ENCODE results near the gene SDE2. TPM values are rescaled to one million over a fixed set of nuclear protein-coding genes. Genes with fewer than 3 reads are reported as not detected.
"Not testable (repeated sequence)": the region's sequence is repeated elsewhere in the genome, so short reads cannot be mapped to it uniquely, and the experiment has no call there.

Gene SDE2
- total RNA-seq, 1 donor from 2014 or later: 28.4 TPM

- intact Hi-C loops (cut with micrococcal nuclease): no loop called here
Observed at GRCh38 chr1:226027538-226028217, 28.5 kb upstream of the SDE2 start.

GRCh38 chr1:226026833-226027232 is 27.7 kb upstream of the SDE2 start:
- Mint-ChIP-seq H3K27ac (no peak overlapping the region), H3K36me3 (ENCODE audit: low read depth) (no peaks in the 10 kb centered on the region), H3K27me3 (ENCODE audit: insufficient read depth) (peaks cover 7% of the 10 kb centered on the region), H3K4me1 (ENCODE audit: low read depth) (peaks cover 11% of the 10 kb centered on the region), H3K9me3 (no peaks in the 10 kb centered on the region), H3K4me3 (no peak overlapping the region)
- intact Hi-C loops (cut with micrococcal nuclease): no loop called here
- no peak for DNase-seq (ENCODE audit: low spot score)

More at GRCh38 chr1:226027538-226028217, 28.5 kb upstream of the SDE2 start:
- no peak for DNase-seq (ENCODE audit: low spot score)
- Mint-ChIP-seq H3K27me3 (ENCODE audit: insufficient read depth) (peaks cover 8% of the 10 kb centered on the region), H3K4me1 (ENCODE audit: low read depth) (peaks cover 11% of the 10 kb centered on the region), H3K9me3 (no peaks in the 10 kb centered on the region), H3K36me3 (ENCODE audit: low read depth) (no peaks in the 10 kb centered on the region), H3K27ac (no peak overlapping the region), H3K4me3 (no peak overlapping the region)

- H3K36me3 Mint-ChIP-seq (ENCODE audit: low read depth): no peaks in the 10 kb centered on the region
- DNase-seq (ENCODE audit: low spot score): no peak
- no peaks in the 10 kb centered on the region for H3K9me3 Mint-ChIP-seq
- no peak overlapping the region for H3K4me3 Mint-ChIP-seq
- intact Hi-C loops (cut with micrococcal nuclease): no loop called here
- no peak overlapping the region for H3K27ac Mint-ChIP-seq
- peaks cover 7% of the 10 kb centered on the region for H3K27me3 Mint-ChIP-seq (ENCODE audit: insufficient read depth)
- H3K4me1 Mint-ChIP-seq (ENCODE audit: low read depth): peaks cover 8% of the 10 kb centered on the region
Observed at GRCh38 chr1:226023735-226024134, 24.6 kb upstream of the SDE2 start.

- Mint-ChIP-seq H3K27me3 (ENCODE audit: insufficient read depth) (peaks cover 3% of the 10 kb centered on the region), H3K36me3 (ENCODE audit: low read depth) (no peaks in the 10 kb centered on the region), H3K27ac (no peak overlapping the region), H3K9me3 (no peaks in the 10 kb centered on the region), H3K4me3 (no peak overlapping the region), H3K4me1 (ENCODE audit: low read depth) (peaks cover 4% of the 10 kb centered on the region)
- intact Hi-C loops (cut with micrococcal nuclease): no loop called here
- no peak for DNase-seq (ENCODE audit: low spot score)
Observed at GRCh38 chr1:226021801-226022200, 22.7 kb upstream of the SDE2 start.

- H3K9me3 Mint-ChIP-seq: no peaks in the 10 kb centered on the region
- H3K4me1 Mint-ChIP-seq (ENCODE audit: low read depth): peaks cover under 1% of the 10 kb centered on the region
- no peak overlapping the region for H3K4me3 Mint-ChIP-seq
Observed at GRCh38 chr1:226021401-226021800, 22.3 kb upstream of the SDE2 start.

GRCh38 chr1:226019572-226019971 is 20.4 kb upstream of the SDE2 start:
- no peaks in the 10 kb centered on the region for H3K36me3 Mint-ChIP-seq (ENCODE audit: low read depth)
- H3K4me1 Mint-ChIP-seq (ENCODE audit: low read depth): no peaks in the 10 kb centered on the region
- intact Hi-C loops (cut with micrococcal nuclease): no loop called here
- H3K9me3 Mint-ChIP-seq: no peaks in the 10 kb centered on the region
- no peak for DNase-seq (ENCODE audit: low spot score)
- no peak overlapping the region for H3K27ac Mint-ChIP-seq
- H3K27me3 Mint-ChIP-seq (ENCODE audit: insufficient read depth): no peaks in the 10 kb centered on the region
- no peak overlapping the region for H3K4me3 Mint-ChIP-seq

More at GRCh38 chr1:226021401-226021800, 22.3 kb upstream of the SDE2 start:
- H3K27ac Mint-ChIP-seq: no peak overlapping the region
- intact Hi-C loops (cut with micrococcal nuclease): no loop called here
- DNase-seq (ENCODE audit: low spot score): no peak
- no peaks in the 10 kb centered on the region for H3K27me3 Mint-ChIP-seq (ENCODE audit: insufficient read depth)
- H3K36me3 Mint-ChIP-seq (ENCODE audit: low read depth): no peaks in the 10 kb centered on the region

GRCh38 chr1:226017070-226017469 is 17.9 kb upstream of the SDE2 start:
- H3K36me3 Mint-ChIP-seq (ENCODE audit: low read depth): no peaks in the 10 kb centered on the region
- H3K27me3 Mint-ChIP-seq (ENCODE audit: insufficient read depth): peaks cover 7% of the 10 kb centered on the region
- H3K4me1 Mint-ChIP-seq (ENCODE audit: low read depth): no peaks in the 10 kb centered on the region
- H3K4me3 Mint-ChIP-seq: no peak overlapping the region
- DNase-seq (ENCODE audit: low spot score): no peak
- no peaks in the 10 kb centered on the region for H3K9me3 Mint-ChIP-seq
- H3K27ac Mint-ChIP-seq: no peak overlapping the region
- intact Hi-C loops (cut with micrococcal nuclease): no loop called here

- Mint-ChIP-seq H3K27ac (no peak overlapping the region), H3K4me1 (ENCODE audit: low read depth) (peaks cover 9% of the 10 kb centered on the region)
- intact Hi-C loops (cut with micrococcal nuclease): no loop called here
Observed at GRCh38 chr1:226009650-226010044, 10.5 kb upstream of the SDE2 start.

GRCh38 chr1:226007126-226007892 is 8.2 kb upstream of the SDE2 start:
- H3K9me3 Mint-ChIP-seq; H3K4me3 Mint-ChIP-seq; H3K27ac Mint-ChIP-seq; H3K36me3 Mint-ChIP-seq (ENCODE audit: low read depth); DNase-seq (ENCODE audit: low spot score); H3K27me3 Mint-ChIP-seq (ENCODE audit: insufficient read depth); intact Hi-C loops (cut with micrococcal nuclease): not testable (repeated sequence)
- H3K4me1 Mint-ChIP-seq (ENCODE audit: low read depth): peaks cover 28% of the 10 kb centered on the region

More at GRCh38 chr1:226009650-226010044, 10.5 kb upstream of the SDE2 start:
- peaks cover 11% of the 10 kb centered on the region for H3K27me3 Mint-ChIP-seq (ENCODE audit: insufficient read depth)
- no peak for DNase-seq (ENCODE audit: low spot score)
- no peaks in the 10 kb centered on the region for H3K36me3 Mint-ChIP-seq (ENCODE audit: low read depth)
- no peaks in the 10 kb centered on the region for H3K9me3 Mint-ChIP-seq
- no peak overlapping the region for H3K4me3 Mint-ChIP-seq

- peaks cover 5% of the 10 kb centered on the region for H3K27me3 Mint-ChIP-seq (ENCODE audit: insufficient read depth)
- no peak overlapping the region for H3K4me3 Mint-ChIP-seq
- no peaks in the 10 kb centered on the region for H3K9me3 Mint-ChIP-seq
- no peaks in the 10 kb centered on the region for H3K36me3 Mint-ChIP-seq (ENCODE audit: low read depth)
- peaks cover 34% of the 10 kb centered on the region for H3K4me1 Mint-ChIP-seq (ENCODE audit: low read depth)
- DNase-seq (ENCODE audit: low spot score): no peak
- intact Hi-C loops (cut with micrococcal nuclease): no loop called here
- no peak overlapping the region for H3K27ac Mint-ChIP-seq
Observed at GRCh38 chr1:226006686-226007085, 7.5 kb upstream of the SDE2 start.

GRCh38 chr1:226004396-226004795 is 5.3 kb upstream of the SDE2 start:
- H3K4me3 Mint-ChIP-seq: no peak overlapping the region
- H3K9me3 Mint-ChIP-seq: no peaks in the 10 kb centered on the region
- DNase-seq (ENCODE audit: low spot score): no peak
- H3K27me3 Mint-ChIP-seq (ENCODE audit: insufficient read depth): no peaks in the 10 kb centered on the region
- intact Hi-C loops (cut with micrococcal nuclease): no loop called here
- peaks cover 3% of the 10 kb centered on the region for H3K36me3 Mint-ChIP-seq (ENCODE audit: low read depth)
- H3K4me1 Mint-ChIP-seq (ENCODE audit: low read depth): peaks cover 36% of the 10 kb centered on the region
- H3K27ac Mint-ChIP-seq: no peak overlapping the region

- no peak overlapping the region for H3K27ac Mint-ChIP-seq
- H3K9me3 Mint-ChIP-seq: no peaks in the 10 kb centered on the region
- H3K36me3 Mint-ChIP-seq (ENCODE audit: low read depth): peaks cover 6% of the 10 kb centered on the region
- no peaks in the 10 kb centered on the region for H3K27me3 Mint-ChIP-seq (ENCODE audit: insufficient read depth)
- peaks cover 37% of the 10 kb centered on the region for H3K4me1 Mint-ChIP-seq (ENCODE audit: low read depth)
- DNase-seq (ENCODE audit: low spot score): no peak
- intact Hi-C loops (cut with micrococcal nuclease): no loop called here
- H3K4me3 Mint-ChIP-seq: no peak overlapping the region
Observed at GRCh38 chr1:226003502-226004170, 4.5 kb upstream of the SDE2 start.

Data from activated T-helper 1 cell treated with anti-CD3 and anti-CD28 coated beads, Interleukin-12 subunit alpha, Interleukin-12 subunit beta, Interleukin-2, Interleukin-4 antibody, amounts not matched to agents 30 ng/mL and 10 ng/mL and 1 ng/mL, durations not matched to agents 14 hours and 24 hours and 36 hours (primary cell).